Activated CD8-positive, alpha-beta memory T cell treated with anti-CD3 and anti-CD28 coated beads, Interleukin-2, amount 50 U/mL, for 24 hours (primary cell): ENCODE results near the gene WDR54.

Experiments
- DNase-seq: peaks from one replicate; pipeline ENCODE4 v3.0.0-alpha.2; 2020; ENCODE audit errors: extremely low read depth

WDR54 gene, protein sequence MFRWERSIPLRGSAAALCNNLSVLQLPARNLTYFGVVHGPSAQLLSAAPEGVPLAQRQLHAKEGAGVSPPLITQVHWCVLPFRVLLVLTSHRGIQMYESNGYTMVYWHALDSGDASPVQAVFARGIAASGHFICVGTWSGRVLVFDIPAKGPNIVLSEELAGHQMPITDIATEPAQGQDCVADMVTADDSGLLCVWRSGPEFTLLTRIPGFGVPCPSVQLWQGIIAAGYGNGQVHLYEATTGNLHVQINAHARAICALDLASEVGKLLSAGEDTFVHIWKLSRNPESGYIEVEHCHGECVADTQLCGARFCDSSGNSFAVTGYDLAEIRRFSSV

GRCh38 chr2:74421221-74421870 lies at the start of gene WDR54, which contains the start of gene C2orf81:
WDR54 (plus strand) TSS chr2:74421730; CDS start chr2:74422154, 424 bp downstream.
C2orf81 (minus strand) TSS chr2:74421619; CDS start chr2:74421560, 59 bp downstream.
- peak; percentile 74 for DNase-seq

GRCh38 chr2:74372674-74373073 lies 48.9 kb upstream of the WDR54 start:
- no peak for DNase-seq

DNA sequence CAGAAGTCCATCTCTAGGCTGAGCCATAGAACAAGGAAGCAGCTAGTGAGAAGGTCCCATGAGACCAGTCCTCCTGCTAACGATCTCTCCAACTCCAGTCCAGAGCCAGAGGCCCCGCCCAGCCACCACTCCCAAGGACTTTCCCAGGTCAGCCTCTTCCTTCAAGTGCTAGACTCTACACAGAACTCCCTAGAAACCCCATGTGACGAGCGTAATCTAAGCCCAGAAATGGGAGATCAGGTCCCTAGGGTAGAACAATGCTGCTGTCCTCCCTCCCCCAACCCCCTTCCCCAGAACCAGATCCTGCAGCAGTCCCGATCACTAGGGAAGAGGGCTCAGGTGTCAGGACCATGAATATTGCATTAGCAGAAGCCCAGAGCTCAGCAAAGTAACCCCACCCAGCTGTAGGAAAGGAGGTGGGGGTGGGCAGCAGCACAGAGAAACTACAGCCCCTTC lies 48.3 kb upstream of the WDR54 start:
- no peak for DNase-seq

DNA sequence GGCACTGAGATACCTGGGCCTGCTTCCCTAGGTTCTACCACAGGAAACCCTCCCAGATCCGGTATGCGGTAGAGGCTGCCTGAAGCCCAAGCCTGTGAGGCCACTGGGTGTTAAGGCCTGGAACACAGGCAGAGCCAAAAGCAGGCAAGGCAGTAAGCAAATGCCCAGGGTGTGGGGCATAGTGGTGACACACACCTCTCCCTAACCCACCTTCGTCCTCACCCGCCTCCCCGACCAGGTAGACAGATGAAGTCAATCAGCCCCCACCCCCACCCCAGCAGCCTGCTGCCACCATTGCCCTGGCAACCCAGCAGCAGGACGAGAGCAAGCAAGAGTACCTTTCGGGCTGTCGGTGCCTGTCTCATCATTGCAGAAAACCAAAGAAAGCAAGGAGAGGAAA lies 47.5 kb upstream of the WDR54 start:
- DNase-seq, result no peak

GRCh38 chr2:74374509-74375205 lies 46.9 kb upstream of the WDR54 start:
- DNase-seq, result no peak

GRCh38 chr2:74375838-74376237 lies 45.7 kb upstream of the WDR54 start:
- DNase-seq, result no peak

- no peak for DNase-seq
Measured at GRCh38 chr2:74378007-74378406, 43.5 kb upstream of the WDR54 start.

GRCh38 chr2:74379851-74380789 lies 41.4 kb upstream of the WDR54 start, which contains the start of gene DCTN1:
DCTN1 (minus strand) TSS chr2:74380311; CDS start chr2:74380037, 274 bp downstream.
- DNase-seq, result no peak

GRCh38 chr2:74381751-74382150 lies 39.8 kb upstream of the WDR54 start:
- DNase-seq, result no peak

- DNase-seq, result no peak
Measured at GRCh38 chr2:74383254-74383653, 38.3 kb upstream of the WDR54 start.

- no peak for DNase-seq
Measured at GRCh38 chr2:74384051-74384450, 37.5 kb upstream of the WDR54 start.

- DNase-seq, result no peak
Measured at GRCh38 chr2:74385396-74385795, 36.1 kb upstream of the WDR54 start.

- no peak for DNase-seq
Measured at GRCh38 chr2:74387346-74387745, 34.2 kb upstream of the WDR54 start.

DNA sequence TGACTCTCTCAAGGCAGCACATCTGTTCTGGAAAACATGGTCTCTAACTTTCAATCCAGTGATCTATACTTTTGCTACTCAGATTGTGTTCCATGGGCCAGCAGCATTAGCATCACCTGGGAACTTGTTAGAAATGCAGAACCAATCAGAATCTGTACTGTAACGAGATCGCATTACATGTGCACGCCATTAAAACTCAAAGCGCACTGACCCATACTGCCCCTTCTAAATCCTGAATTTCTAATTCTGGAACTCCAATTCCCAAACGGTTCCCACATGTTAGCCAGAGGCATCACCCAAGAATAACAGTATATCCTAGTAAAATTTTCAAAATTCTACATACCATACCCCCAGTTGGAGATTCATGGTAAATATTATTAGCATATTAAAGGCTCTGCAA lies 30.9 kb upstream of the WDR54 start:
- DNase-seq, result no peak

GRCh38 chr2:74391209-74391579 lies 30.3 kb upstream of the WDR54 start:
- DNase-seq, result no peak

DNA sequence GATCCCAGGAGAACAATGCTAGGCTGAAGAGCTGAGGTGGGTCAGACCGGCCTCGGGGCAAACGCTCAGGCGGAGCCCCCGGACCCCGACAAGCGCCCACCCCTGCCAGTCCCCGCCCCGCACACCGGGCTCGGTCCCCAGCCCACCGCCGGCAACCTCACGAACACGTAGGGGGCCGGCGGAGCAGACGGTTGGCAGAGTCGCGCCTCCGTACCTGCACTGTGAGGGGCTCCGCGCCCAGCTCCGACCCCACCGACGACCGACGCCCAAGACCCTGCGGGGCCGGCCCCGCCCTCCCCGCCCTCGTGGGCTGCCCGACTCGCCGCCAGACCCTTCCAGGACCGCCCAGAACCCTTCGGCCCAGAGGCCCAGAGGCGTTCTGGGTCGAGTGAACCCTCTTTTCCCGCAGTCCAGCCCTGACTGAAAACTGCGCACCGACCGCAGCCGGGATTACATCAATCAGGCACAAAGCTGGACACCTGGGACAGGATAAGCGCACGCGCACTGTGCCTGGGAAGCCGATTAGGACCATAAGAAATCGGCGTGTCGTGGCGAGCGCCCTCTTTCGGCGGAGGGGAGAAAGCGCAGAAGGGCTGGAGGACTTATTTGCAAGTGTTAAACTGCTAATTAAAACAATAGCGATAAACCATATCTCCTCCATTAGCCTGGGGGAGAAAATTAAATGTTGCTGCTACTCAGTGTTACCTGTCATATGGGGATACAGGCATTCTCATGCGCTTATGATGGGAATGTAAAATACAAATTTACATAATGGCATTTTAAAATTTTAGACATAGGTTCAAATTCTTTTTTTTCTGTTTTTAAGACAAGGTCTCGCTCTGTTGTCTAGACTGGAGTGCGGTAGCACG lies 29.7 kb upstream of the WDR54 start:
- peak; percentile 82 for DNase-seq

- DNase-seq, result no peak
Measured at GRCh38 chr2:74392449-74392743, 29.1 kb upstream of the WDR54 start.

GRCh38 chr2:74393525-74393924 lies 28.0 kb upstream of the WDR54 start:
- no peak for DNase-seq

DNA sequence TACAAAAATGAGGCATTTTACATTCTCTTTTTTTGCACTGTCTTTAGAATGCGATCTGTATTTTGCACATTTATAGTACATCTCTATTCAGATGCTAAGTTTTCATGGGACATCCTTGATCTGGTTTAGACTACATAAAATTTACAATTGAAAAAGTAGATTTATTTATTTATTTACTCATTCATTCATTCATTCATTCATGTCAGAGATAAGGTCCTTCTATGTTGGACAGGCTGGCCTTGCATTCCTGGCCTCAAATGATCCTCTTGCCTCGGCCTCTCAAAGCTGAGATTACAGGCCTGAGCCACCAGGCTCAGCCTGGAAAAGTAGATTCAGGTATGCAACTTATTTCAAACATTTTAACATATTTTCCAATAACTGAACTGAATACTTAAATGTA lies 25.4 kb upstream of the WDR54 start:
- no peak for DNase-seq

DNA sequence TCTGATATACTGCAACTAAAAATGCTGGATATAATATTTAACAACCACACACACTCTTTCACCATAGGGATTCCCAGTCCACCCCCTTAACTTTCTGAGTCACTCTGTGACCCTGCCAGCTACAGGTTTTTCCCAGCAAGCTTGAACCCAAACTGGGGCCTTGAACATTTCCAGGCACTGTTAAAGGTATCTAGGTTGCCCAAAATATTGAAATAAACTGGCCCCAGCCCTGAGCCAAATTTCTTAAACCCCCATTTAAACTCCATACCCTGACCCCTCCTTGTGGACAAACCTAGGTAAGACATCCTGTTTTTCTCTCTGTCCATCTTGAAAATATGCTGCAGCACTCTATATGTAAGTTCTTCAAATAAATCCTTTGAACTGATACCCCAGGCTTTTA lies 21.7 kb upstream of the WDR54 start:
- DNase-seq, result no peak

- DNase-seq, result no peak
Measured at GRCh38 chr2:74401891-74402290, 19.6 kb upstream of the WDR54 start.
